Measurements from ENCODE around the gene HCFC2. TPM values are rescaled to one million over a fixed set of nuclear protein-coding genes. Genes with fewer than 3 reads are reported as not detected.

Gene HCFC2
- total and polyA plus RNA-seq, 2 of the 4 experiments (the other 2 are of a cell fraction): 12.0 to 34.2 TPM

GRCh38 chr12:104130760-104131159 is 66.4 kb downstream of the HCFC2 start:
- Histone ChIP-seq H2BK120ac (ENCODE audit: low read depth, low read length) (peak overlapping the region; percentile 82; the same call in 1 of the 2 replicates), H4K5ac (ENCODE audit: low read depth, low read length) (no peak overlapping the region), H3K56ac (ENCODE audit: extremely low read depth, insufficient read depth, low read length) (no peak overlapping the region), H3K9me3 (ENCODE audit: control insufficient read depth, insufficient read depth, low read length) (no peaks in the 10 kb centered on the region), H3K79me1 (ENCODE audit: low read depth in 1 of 2, low read length in 2 of 2) (peaks cover 38 to 67% of the 10 kb centered on the region in 2 experiments), H3K27me3 (ENCODE audit: control insufficient read depth, insufficient read depth, low read length) (no peaks in the 10 kb centered on the region), H4K8ac (ENCODE audit: low read depth in 2 of 2, low read length in 2 of 2) (peak overlapping the region in 1 of 2 experiments; percentile 71; a peak in 1 of 4 replicates), H3K4me3 (ENCODE audit: insufficient read depth, low read depth, low read length) (no peak overlapping the region), H2AFZ (replicated peaks; ENCODE audit: low read length, poor library complexity) (no peak overlapping the region), H3K9me1 (ENCODE audit: insufficient read depth, low read length) (peaks cover 23% of the 10 kb centered on the region), H3K27ac (ENCODE audit: insufficient read depth, low read length) (no peak overlapping the region; the same call in 1 of the 2 replicates), H3K4me2 (ENCODE audit: low read depth, low read length) (peak overlapping the region; percentile 87), H2BK15ac (ENCODE audit: low read depth, low read length) (no peak overlapping the region), H3K4me1 (ENCODE audit: control insufficient read depth, insufficient read depth, low read length) (peaks cover 25% of the 10 kb centered on the region), H3K23ac (ENCODE audit: low read depth, low read length) (peak overlapping the region; percentile 89; the same call in 1 of the 2 replicates), H2AK5ac (ENCODE audit: low read depth, low read length) (no peak overlapping the region), H4K91ac (ENCODE audit: insufficient read depth, low read depth, low read length) (no peak overlapping the region), H2BK5ac (ENCODE audit: low read depth, low read length, poor library complexity, severe bottlenecking) (peak overlapping the region; percentile 78), H3K4ac (ENCODE audit: low read depth, low read length) (peak overlapping the region; percentile 64; the same call in 1 of the 2 replicates), H4K20me1 (ENCODE audit: insufficient read depth, low read length) (peaks cover 5% of the 10 kb centered on the region; the same call in 1 of the 2 replicates), H3K18ac (ENCODE audit: low read depth, low read length) (peak overlapping the region; percentile 87; the same call in 1 of the 2 replicates), H3K14ac (replicated peaks; ENCODE audit: low read depth, low read length) (0 out of 2 replicates have a peak overlapping the region, but pooled peaks have one; percentile 74), H3K36me3 (ENCODE audit: control insufficient read depth, insufficient read depth, low read length) (peaks cover 27% of the 10 kb centered on the region), H3K9ac (ENCODE audit: low read depth, low read length) (no peak overlapping the region), H2AK9ac (replicated peaks; ENCODE audit: low read depth, low read length, poor library complexity) (no peak overlapping the region), H2BK20ac (ENCODE audit: low read depth, low read length) (peak overlapping the region; percentile 81; the same call in 1 of the 2 replicates)
- no CpG with 5 or more reads among the region's 2 CpGs for WGBS, 2 experiments (ENCODE audit: extremely low coverage in 2 of 2, insufficient read length in 1 of 2)
- DNase-seq (peak; percentile 28), ATAC-seq (ENCODE audit: low read depth) (peak; percentile 80)
- ChIA-PET CTCF (no interaction called here), POLR2A (ENCODE audit: unreplicated experiment) (no interaction called here)
- TF ChIP-seq, protein P1, sequence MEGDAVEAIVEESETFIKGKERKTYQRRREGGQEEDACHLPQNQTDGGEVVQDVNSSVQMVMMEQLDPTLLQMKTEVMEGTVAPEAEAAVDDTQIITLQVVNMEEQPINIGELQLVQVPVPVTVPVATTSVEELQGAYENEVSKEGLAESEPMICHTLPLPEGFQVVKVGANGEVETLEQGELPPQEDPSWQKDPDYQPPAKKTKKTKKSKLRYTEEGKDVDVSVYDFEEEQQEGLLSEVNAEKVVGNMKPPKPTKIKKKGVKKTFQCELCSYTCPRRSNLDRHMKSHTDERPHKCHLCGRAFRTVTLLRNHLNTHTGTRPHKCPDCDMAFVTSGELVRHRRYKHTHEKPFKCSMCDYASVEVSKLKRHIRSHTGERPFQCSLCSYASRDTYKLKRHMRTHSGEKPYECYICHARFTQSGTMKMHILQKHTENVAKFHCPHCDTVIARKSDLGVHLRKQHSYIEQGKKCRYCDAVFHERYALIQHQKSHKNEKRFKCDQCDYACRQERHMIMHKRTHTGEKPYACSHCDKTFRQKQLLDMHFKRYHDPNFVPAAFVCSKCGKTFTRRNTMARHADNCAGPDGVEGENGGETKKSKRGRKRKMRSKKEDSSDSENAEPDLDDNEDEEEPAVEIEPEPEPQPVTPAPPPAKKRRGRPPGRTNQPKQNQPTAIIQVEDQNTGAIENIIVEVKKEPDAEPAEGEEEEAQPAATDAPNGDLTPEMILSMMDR (conservative IDR thresholded peaks at IDR 0.05; ENCODE audit: low read depth, low read length): no peak
- TF ChIP-seq, protein P2, sequence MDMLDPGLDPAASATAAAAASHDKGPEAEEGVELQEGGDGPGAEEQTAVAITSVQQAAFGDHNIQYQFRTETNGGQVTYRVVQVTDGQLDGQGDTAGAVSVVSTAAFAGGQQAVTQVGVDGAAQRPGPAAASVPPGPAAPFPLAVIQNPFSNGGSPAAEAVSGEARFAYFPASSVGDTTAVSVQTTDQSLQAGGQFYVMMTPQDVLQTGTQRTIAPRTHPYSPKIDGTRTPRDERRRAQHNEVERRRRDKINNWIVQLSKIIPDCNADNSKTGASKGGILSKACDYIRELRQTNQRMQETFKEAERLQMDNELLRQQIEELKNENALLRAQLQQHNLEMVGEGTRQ (IDR thresholded peaks at IDR 0.05; ENCODE audit: low read depth, low read length): no peak
- TF ChIP-seq BHLHE40 (IDR thresholded peaks at IDR 0.05; ENCODE audit: low read depth, low read length): no peak
- no peak for TF ChIP-seq CHD1 (IDR thresholded peaks at IDR 0.05; ENCODE audit: low read depth, low read length)
- no peak for TF ChIP-seq MAZ (IDR thresholded peaks at IDR 0.05; ENCODE audit: borderline replicate concordance, low read depth, low read length)
- TF ChIP-seq MAFK (IDR thresholded peaks at IDR 0.05; ENCODE audit: low read depth, low read length): no peak
- no peak for TF ChIP-seq RAD21 (IDR thresholded peaks at IDR 0.05; ENCODE audit: low read length)
- no peak for TF ChIP-seq FOS (IDR thresholded peaks at IDR 0.05; ENCODE audit: low read depth, low read length)
- TF ChIP-seq, protein P3, sequence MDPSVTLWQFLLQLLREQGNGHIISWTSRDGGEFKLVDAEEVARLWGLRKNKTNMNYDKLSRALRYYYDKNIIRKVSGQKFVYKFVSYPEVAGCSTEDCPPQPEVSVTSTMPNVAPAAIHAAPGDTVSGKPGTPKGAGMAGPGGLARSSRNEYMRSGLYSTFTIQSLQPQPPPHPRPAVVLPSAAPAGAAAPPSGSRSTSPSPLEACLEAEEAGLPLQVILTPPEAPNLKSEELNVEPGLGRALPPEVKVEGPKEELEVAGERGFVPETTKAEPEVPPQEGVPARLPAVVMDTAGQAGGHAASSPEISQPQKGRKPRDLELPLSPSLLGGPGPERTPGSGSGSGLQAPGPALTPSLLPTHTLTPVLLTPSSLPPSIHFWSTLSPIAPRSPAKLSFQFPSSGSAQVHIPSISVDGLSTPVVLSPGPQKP (IDR thresholded peaks at IDR 0.05; ENCODE audit: borderline replicate concordance, low read depth, low read length): no peak
- TF ChIP-seq CEBPB (IDR thresholded peaks at IDR 0.05; ENCODE audit: low read depth, low read length): no peak
- TF ChIP-seq NFE2L2 (IDR thresholded peaks at IDR 0.05; ENCODE audit: low read depth, low read length): no peak
- no peak for TF ChIP-seq POLR2A (IDR thresholded peaks at IDR 0.05; ENCODE audit: low read depth, low read length)
- TF ChIP-seq RFX5 (IDR thresholded peaks at IDR 0.05; ENCODE audit: low read depth, low read length): no peak
- no peak for TF ChIP-seq SMC3 (IDR thresholded peaks at IDR 0.05; ENCODE audit: low read depth, low read length)
- no peak for TF ChIP-seq MXI1 (IDR thresholded peaks at IDR 0.05; ENCODE audit: borderline replicate concordance, low read depth, low read length)
- intact Hi-C loops (cut with micrococcal nuclease): no loop called here
- dilution Hi-C loops (cut with HindIII; ENCODE audit: low sequenced_read_pairs, unreplicated experiment): no loop called here
- BruUV-seq (replicated peaks): no TSS peak
- in situ Hi-C loops (cut with MboI; ENCODE audit: low sequenced_read_pairs): no loop called here

Data from IMR-90 (cell line).